Heart right ventricle (tissue), 16 donors: ENCODE results near the gene EVC. TPM values are rescaled to one million over a fixed set of nuclear protein-coding genes. Genes with fewer than 3 reads are reported as not detected.

ENCODE experiments used
- ATAC-seq, 8 donors: fragments of 200-7000 bp; cut with Tn5 transposase; one replicate each; pipeline ENCODE4 v1.9.1; 2020; ENCODE audit warnings: mild to moderate bottlenecking in 8 of 8, moderate library complexity in 8 of 8, moderate number of reproducible peaks in 1 of 8
- DNase-seq, 2 donors: peaks; one replicate each; pipeline ENCODE4 v3.0.0-alpha.2; 2020
- H3K27ac ChIP-seq, 10 donors: fragments of 200-600 bp; sonication (generic) in 2 of 10; one replicate each; pipeline versions ENCODE4 v1.5.0 to v1.8.0; 2020 to 2022; ENCODE audit warnings: mild to moderate bottlenecking in 3 of 10
- H3K27me3 ChIP-seq, 7 donors: fragments of 200-600 bp; one replicate each; pipeline ENCODE4 v1.8.0; 2021 to 2022; ENCODE audit warnings: mild to moderate bottlenecking in 2 of 7
- H3K36me3 ChIP-seq, 9 donors: fragments of 200-600 bp; sonication (generic) in 1 of 9; one replicate each; pipeline versions ENCODE4 v1.5.0 to v1.8.0; 2020 to 2022; ENCODE audit warnings: mild to moderate bottlenecking in 2 of 9
- H3K4me1 ChIP-seq, 9 donors: fragments of 200-600 bp; sonication (generic) in 1 of 9; one replicate each; pipeline versions ENCODE4 v1.5.0 to v1.8.0; 2020 to 2022; ENCODE audit warnings: mild to moderate bottlenecking in 4 of 9
- H3K4me3 ChIP-seq, 10 donors: fragments of 200-600 bp; sonication (generic) in 2 of 10; one replicate each; pipeline versions ENCODE4 v1.5.0 to v1.8.0; 2020 to 2022; ENCODE audit warnings: mild to moderate bottlenecking in 7 of 10, moderate library complexity in 2 of 10
- H3K9me3 ChIP-seq, 11 donors: fragments of 200-600 bp in 10 of 11; sonication (generic) in 2 of 11; one replicate each; pipeline versions ENCODE4 v1.5.0 to v1.8.0; 2013 to 2022; ENCODE audit warnings: mild to moderate bottlenecking in 2 of 11, control low read depth in 1 of 11, moderate library complexity in 1 of 11
- WGBS, 2 donors: extraction: QIAGEN DNeasy Blood & Tissue Kit; methylation state at CpG; one replicate each; pipeline ENCODE4 v1.1.7; 2013; ENCODE audit warnings: inconsistent platforms in 1 of 2; 5-methylcytosine and 5-hydroxymethylcytosine counted together
- intact Hi-C, 10 donors: fragments of 100-400 bp; cut with DNase I; formaldehyde crosslinking; loops; one replicate each; pipeline versions ENCODE4 v1.11.1 to v1.14.2; 2022
- polyA plus RNA-seq, 2 donors: library from polyadenylated mRNA; stranded (reverse); fragments of 200-250 nt; gene quantifications; one replicate each; pipeline ENCODE4 v1.2.3, GENCODE V29; 2013
- total RNA-seq, 10 donors: library from RNA; stranded (reverse); fragmentation: NEBNext Ultra II Directional in 3 of 10; extraction: Animal tissue kit (Norgen Biotek cat#: 25700) in 3 of 10; gene quantifications; one replicate each; pipeline versions ENCODE4 v1.2.1 to v1.2.4, GENCODE V29; 2021 to 2023
- TF ChIP-seq, protein P1 (sequence below), 9 donors: fragments of 200-600 bp; sonication (generic) in 2 of 9; IDR thresholded peaks; one replicate each; pipeline versions ENCODE4 v1.5.0 to v1.8.0; 2021 to 2022; ENCODE audit warnings: antibody characterized with exemption in 9 of 9, mild to moderate bottlenecking in 5 of 9, moderate library complexity in 1 of 9
- donor health status: Arrhythmogenic right ventricular cardiomyopathy.
- donor health status: ischemic (EF 13 %, LVEDD 7.1; RV severe dilation, severe dysfunction).
- donor health status: healthy with polysubstance abuse.
- donor health status: DM: no; HTN: yes; CAD: no.
- donor health status: DM: no; HTN: no; CAD: no.
- donor health status: ischemic (EF 25% LVEDD 6.9; RV normal size, moderate dysfunction).
- donor health status: ischemic (EF 25% LVEDD 5.7; RV mildly dilated, moderate dysfunction).
- donor health status: healthy.
- donor health status: DM: yes; HTN: yes; CAD: no.
- donor health status: Ischemic cardiomyopathy.
- donor health status: ischemic (EF 35%, LVEDD 5.7; RV mildly dilated, moderate dysfunction).
- donor health status: nonischemic (EF 11% LVEDD 7.7; RV severe dilation, severe dysfunction).
- donor health status: DM: yes; HTN: yes; CAD: no.
- donor health status: PGD.
- donor health status: ischemic (EF 29% LVEDD 5.4; RV normal size, mild dysfunction).
- donor health status: nonischemic (EF 23%, LVEDD 6.1; RV moderate dilation, normal function).

Gene EVC
- total and polyA plus RNA-seq, 12 donors = 0.97 to 7.5 (median 4.8) TPM

- peak overlapping the region in 2 of 10 donors; percentile 78 to 83 for H3K27ac ChIP-seq
- H3K9me3 ChIP-seq = no peaks in the 10 kb centered on the region
- peaks cover 0 to 47% (median 23%) of the 10 kb centered on the region in 9 donors for H3K4me1 ChIP-seq
- 59 to 61% methylated on average over 5 of the region's 5 CpGs for WGBS, 2 donors
- H3K36me3 ChIP-seq = no peaks in the 10 kb centered on the region
- H3K27me3 ChIP-seq = peaks cover 0 to 54% (median 25%) of the 10 kb centered on the region in 7 donors
- TF ChIP-seq, protein P1, sequence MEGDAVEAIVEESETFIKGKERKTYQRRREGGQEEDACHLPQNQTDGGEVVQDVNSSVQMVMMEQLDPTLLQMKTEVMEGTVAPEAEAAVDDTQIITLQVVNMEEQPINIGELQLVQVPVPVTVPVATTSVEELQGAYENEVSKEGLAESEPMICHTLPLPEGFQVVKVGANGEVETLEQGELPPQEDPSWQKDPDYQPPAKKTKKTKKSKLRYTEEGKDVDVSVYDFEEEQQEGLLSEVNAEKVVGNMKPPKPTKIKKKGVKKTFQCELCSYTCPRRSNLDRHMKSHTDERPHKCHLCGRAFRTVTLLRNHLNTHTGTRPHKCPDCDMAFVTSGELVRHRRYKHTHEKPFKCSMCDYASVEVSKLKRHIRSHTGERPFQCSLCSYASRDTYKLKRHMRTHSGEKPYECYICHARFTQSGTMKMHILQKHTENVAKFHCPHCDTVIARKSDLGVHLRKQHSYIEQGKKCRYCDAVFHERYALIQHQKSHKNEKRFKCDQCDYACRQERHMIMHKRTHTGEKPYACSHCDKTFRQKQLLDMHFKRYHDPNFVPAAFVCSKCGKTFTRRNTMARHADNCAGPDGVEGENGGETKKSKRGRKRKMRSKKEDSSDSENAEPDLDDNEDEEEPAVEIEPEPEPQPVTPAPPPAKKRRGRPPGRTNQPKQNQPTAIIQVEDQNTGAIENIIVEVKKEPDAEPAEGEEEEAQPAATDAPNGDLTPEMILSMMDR (IDR thresholded peaks at IDR 0.05) = no peak
- no peak for ATAC-seq
- intact Hi-C loops = no loop called here
- peak overlapping the region in 8 of 10 donors; percentile 51 to 77 (median 68) for H3K4me3 ChIP-seq
- DNase-seq = no peak
These were observed 3.6 kb upstream of the EVC start for GRCh38 chr4:5707366-5707765.

- 5 to 8% methylated on average over 41 of the region's 41 CpGs for WGBS, 2 donors
- Histone ChIP-seq H3K36me3 (no peaks in the 10 kb centered on the region), H3K9me3 (no peaks in the 10 kb centered on the region), H3K4me3 (peak overlapping the region; percentile 37 to 77 (median 66)), H3K4me1 (peaks cover 0 to 50% (median 23%) of the 10 kb centered on the region in 9 donors), H3K27ac (peak overlapping the region in 9 of 10 donors; percentile 56 to 83 (median 75)), H3K27me3 (peaks cover 0 to 54% (median 25%) of the 10 kb centered on the region in 7 donors)
- no peak for DNase-seq
- intact Hi-C loops = no loop called here
- TF ChIP-seq, protein P1 (IDR thresholded peaks at IDR 0.05) = no peak
- peak in 1 of 8 donors; percentile 7 for ATAC-seq
These were observed 3.1 kb upstream of the EVC start for GRCh38 chr4:5707778-5708448.

- peak; percentile 72 to 78 for DNase-seq
- Histone ChIP-seq H3K4me1 (peaks cover 0 to 50% (median 23%) of the 10 kb centered on the region in 9 donors), H3K4me3 (peak within 1 kb of the TSS; percentile 37 to 77 (median 66)), H3K9me3 (no peaks in the 10 kb centered on the region), H3K27me3 (peaks cover 0 to 54% (median 25%) of the 10 kb centered on the region in 7 donors), H3K36me3 (no peaks in the 10 kb centered on the region), H3K27ac (peak within 1 kb of the TSS; percentile 56 to 83 (median 74))
- intact Hi-C loops = no loop called here
- WGBS, 2 donors = 5 to 8% methylated on average over 57 of the region's 57 CpGs
- TF ChIP-seq, protein P1 (IDR thresholded peaks at IDR 0.05) = no peak
- peak; percentile 67 to 82 (median 76) for ATAC-seq
These were observed 2.4 kb upstream of the EVC start, which contains the start of gene EVC2 for GRCh38 chr4:5708449-5709206. EVC2 (minus strand) TSS chr4:5708559; CDS start chr4:5708513, 46 bp downstream.

DNA sequence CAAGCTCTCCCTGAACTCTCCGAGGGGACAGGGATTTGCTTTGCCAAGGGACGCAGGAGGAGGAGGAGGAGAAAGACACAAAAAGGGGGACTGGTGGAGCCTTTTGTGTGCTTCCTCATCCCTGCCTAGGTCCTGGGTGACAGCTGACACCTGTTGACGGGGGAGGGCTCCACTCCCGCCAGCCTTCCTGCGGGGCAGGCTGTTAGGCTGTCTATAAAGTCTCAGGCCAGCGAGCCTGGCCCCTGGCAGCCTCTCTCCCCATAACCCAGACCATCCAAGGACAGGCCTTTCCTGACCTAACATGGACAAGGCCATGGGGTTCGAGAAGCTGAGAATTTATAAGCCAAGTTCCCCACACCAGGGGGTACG is 1.8 kb upstream of the EVC start:
- ATAC-seq (no peak), DNase-seq (no peak)
- peak overlapping the region in 9 of 10 donors; percentile 65 to 83 (median 75) for H3K27ac ChIP-seq
- H3K9me3 ChIP-seq = peaks cover 0 to under 1% (median 0%) of the 10 kb centered on the region in 11 donors
- WGBS, 2 donors = 69 to 73% methylated on average over 8 of the region's 8 CpGs
- H3K4me1 ChIP-seq = peaks cover 0 to 50% (median 23%) of the 10 kb centered on the region in 9 donors
- H3K27me3 ChIP-seq = peaks cover 0 to 54% (median 25%) of the 10 kb centered on the region in 7 donors
- TF ChIP-seq, protein P1 (IDR thresholded peaks at IDR 0.05) = no peak
- peak overlapping the region in 5 of 10 donors; percentile 50 to 77 (median 68) for H3K4me3 ChIP-seq
- H3K36me3 ChIP-seq = no peaks in the 10 kb centered on the region
- intact Hi-C loops = no loop called here
